Inflammatory macrophage treated with lipopolysaccharide for 4 hours (primary cell): ENCODE data around the gene SLC6A13.
"Not testable (repeated sequence)": the region's sequence is repeated elsewhere in the genome, so short reads cannot be mapped to it uniquely, and the experiment has no call there.

ENCODE experiments used
- DNase-seq: peaks from one replicate; pipeline ENCODE4 v3.0.0-alpha.2; 2020

The SLC6A13 gene

GRCh38 chr12:262817-263216 lies at the start of gene SLC6A13:
Gene SLC6A13 (minus strand): TSS chr12:262836. CDS start chr12:260052, 2,784 bp downstream.
- no peak for DNase-seq

DNA sequence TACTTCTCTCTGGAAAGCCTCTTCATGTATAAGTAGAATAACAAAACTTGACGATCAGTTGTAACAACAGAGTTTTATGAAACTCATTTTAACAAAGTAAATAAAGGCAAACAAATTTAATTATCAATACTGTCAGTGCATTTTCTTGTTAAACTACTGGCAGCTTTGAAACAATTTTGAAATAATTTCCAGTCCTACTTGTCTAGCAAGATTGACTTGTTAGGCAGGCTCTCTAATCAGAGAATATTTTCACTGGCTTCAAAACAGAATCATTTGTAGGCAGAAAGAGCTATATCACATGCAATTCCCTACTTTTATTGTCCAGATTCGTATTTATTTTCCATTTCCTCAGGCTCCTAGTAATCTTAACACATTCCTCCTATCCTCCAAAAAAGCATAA lies 45.9 kb upstream of the SLC6A13 start:
- DNase-seq: no peak

GRCh38 chr12:307406-307805 lies 44.8 kb upstream of the SLC6A13 start:
- DNase-seq: no peak

DNA sequence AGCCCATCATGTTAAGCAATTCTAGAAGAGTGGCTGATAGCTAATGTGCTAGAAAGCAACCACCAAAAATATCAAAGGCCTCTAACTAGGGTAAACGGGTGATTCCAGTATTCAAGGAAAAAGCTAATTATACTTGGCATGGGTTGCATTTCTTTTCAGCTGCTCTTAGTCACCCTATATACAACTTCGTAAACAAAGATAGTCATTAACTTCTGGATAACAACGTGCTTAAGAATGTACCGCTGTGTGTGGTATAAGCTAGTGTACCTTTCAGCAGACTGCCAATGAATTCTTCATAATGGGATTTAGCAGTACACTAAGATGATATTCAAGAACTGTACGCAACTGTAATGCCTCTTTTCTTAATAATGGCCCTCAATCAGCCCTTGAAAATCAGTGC lies 42.2 kb upstream of the SLC6A13 start:
- no peak for DNase-seq

- DNase-seq: not testable (repeated sequence)
Observed at GRCh38 chr12:302766-303165, 40.1 kb upstream of the SLC6A13 start.

DNA sequence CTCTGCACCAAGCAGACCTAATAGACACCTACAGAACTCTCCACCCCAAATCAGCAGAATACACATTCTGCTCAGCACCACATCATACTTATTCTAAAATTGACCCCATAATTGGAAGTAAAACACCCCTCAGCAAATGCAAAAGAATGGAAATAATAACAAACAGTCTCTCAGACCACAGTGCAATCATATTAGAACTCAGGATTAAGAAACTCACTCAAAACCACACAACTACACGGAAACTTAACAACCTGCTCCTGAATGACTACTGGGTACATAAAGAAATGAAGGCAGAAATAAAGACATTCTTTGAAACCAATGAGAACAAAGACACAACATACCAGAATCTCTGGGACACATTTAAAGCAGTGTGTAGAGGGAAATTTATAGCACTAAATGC lies 37.5 kb upstream of the SLC6A13 start:
- not testable (repeated sequence) for DNase-seq

DNA sequence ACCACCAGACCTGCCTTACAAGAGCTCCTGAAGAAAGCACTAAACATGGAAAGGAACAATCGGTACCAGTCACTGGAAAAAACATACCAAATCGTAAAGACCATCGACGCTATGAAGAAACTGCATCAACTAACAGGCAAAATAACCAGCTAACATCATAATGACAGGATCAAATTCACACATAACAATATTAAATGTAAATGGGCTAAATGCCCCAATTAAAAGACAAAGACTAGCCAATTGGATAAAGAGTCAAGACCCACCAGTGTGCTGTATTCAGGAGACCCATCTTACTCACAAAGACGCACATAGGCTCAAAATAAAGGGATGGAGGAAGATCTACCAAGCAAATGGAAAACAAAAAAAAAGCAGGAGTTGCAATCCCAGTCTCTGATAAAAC lies 36.9 kb upstream of the SLC6A13 start:
- not testable (repeated sequence) for DNase-seq

DNA sequence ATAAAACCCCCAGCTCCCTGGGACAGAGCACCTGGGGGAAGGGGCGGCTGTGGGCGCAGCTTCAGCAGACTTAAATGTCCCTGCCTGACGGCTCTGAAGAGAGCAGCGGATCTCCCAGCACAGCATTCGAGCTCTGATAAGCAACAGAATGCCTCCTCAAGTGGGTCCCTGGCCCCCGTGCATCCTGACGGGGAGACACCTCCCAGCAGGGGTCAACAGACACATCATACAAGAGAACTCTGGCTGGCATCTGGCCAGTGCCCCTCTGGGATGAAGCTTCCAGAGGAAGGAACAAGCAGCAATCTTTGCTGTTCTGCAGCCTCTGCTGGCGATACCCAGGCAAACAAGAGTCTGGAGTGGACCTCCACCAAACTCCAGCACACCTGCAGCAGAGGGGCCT lies 35.4 kb upstream of the SLC6A13 start:
- not testable (repeated sequence) for DNase-seq

- no peak for DNase-seq
Observed at GRCh38 chr12:295132-295531, 32.5 kb upstream of the SLC6A13 start.

GRCh38 chr12:293199-293598 lies 30.6 kb upstream of the SLC6A13 start:
- peak; percentile 21 for DNase-seq

DNA sequence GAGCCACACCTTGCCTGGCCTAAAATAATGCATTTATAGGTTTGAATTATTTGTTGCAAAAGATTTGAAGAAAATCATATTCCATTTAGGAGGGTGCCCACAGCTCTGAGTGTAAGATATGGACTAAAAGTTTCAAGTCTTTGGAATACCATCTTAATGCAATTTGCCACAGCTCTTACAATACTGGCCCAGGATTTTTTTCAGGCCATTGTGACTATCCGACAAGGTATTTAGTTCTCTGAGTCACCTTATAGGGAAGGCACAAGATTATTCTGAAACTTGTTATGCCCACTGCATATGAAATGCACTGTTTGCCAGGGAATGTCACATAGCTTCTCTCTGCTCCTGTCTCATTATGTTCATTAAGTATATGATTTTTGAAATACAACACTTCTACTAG lies 29.6 kb upstream of the SLC6A13 start:
- no peak for DNase-seq

DNA sequence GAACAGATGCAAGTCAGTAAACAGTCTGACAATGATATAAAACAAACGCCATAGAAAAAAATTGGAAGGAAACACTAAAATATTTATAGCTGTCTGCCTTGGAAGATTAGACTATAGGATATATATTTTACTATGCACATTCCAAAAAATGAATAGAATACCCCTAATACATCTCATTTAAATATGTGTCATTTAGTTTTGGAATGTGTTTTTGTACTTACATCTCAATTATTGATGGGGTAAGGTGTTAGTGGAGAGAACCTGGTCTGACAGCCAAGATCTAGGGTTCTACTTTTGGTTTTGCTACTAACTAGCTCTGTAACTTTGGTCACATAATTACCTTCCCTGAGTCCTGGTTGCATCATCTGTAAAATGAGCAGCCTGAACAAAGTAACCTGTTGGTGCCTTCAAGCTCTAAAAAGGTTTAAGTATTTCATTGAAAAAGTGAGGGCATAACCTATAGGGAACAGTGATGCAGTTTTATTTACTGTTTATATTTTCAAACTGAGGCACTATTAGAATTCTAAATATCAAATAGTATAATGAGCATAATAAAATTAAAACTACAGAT lies 28.6 kb upstream of the SLC6A13 start:
- no peak for DNase-seq

DNA sequence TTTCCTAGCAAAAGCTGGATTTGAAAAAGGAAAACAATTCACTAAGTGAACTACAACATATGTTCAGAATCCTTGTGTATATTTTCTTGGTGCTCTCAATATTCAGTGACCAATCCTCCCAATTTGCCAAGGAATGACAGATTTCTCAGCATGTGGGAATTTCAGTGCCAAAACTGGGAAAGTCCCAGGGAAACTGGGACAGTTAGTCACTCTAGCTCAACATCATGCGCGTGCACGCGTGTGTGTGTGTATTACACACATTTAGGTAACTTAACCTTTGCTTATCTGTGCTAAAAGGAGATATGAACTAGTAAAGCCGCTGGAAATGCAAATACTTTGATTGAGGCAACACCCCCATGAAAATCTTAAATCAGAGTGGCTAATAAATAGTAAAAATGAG lies 26.1 kb upstream of the SLC6A13 start:
- DNase-seq: no peak

GRCh38 chr12:286531-287300 lies 24.1 kb upstream of the SLC6A13 start:
- no peak for DNase-seq

- no peak for DNase-seq
Observed at GRCh38 chr12:278046-278445, 15.4 kb upstream of the SLC6A13 start.

DNA sequence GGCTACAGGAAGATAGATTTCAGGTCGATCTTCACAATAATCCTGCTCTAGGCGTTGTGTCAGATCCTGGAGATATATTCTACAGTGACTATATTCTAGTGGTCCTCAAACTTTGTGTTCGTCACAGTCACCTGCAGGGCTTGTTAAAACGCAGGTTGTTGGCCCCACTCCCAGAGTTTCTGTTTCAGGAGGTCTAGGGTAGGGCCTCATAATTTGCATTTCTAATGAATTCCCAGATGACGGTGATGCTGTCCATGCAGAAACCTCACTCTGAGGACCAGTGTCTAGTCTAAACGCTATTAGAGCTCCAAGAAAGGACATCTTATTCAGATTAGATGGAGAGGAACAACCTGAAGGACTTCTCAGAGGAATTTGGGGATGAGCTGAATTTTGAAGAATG lies 13.2 kb upstream of the SLC6A13 start:
- no peak for DNase-seq

- DNase-seq: peak; percentile 23
Observed at GRCh38 chr12:273382-273781, 10.7 kb upstream of the SLC6A13 start.

DNA sequence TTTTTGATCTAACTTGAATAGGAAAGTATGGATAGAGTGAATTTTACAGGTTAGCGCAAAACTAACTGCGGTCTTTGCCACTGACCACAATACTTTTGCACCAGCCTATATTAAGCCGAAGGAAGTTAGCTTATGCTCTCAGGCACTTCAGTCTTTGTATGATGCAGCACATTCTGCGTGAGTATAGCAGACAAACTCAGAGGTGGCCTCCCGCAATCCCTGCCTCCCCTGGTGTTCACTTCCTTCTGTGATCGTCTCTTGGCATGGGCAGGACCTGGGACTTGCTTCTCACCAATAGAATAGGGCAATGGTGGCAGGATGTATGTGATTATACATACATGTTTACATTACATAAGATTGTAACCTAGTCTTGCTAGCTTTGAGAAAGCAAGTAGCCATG lies 10.3 kb upstream of the SLC6A13 start:
- DNase-seq: no peak

DNA sequence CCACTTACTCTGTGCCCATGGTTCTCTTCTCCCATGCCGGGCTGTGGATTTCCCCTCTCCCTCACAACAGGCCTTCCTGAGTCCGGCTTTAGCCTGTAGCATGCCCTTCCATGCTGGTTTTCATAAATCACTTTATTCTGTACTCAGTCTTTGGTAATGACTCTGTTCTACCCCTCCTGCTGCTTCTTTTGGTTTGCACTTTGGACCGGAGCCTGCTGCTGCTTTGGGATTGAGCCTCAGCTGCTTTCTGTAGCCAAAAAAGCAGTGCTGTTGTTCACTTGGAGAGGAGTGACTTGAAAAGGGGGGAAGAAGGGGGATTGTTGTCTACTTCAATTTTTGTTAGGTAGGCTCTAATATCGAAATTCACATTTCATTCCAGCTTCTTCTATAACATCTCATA lies 8.5 kb upstream of the SLC6A13 start:
- no peak for DNase-seq

- no peak for DNase-seq
Observed at GRCh38 chr12:269191-269590, 6.6 kb upstream of the SLC6A13 start.

- DNase-seq: no peak
Observed at GRCh38 chr12:268483-268840, 5.8 kb upstream of the SLC6A13 start.

DNA sequence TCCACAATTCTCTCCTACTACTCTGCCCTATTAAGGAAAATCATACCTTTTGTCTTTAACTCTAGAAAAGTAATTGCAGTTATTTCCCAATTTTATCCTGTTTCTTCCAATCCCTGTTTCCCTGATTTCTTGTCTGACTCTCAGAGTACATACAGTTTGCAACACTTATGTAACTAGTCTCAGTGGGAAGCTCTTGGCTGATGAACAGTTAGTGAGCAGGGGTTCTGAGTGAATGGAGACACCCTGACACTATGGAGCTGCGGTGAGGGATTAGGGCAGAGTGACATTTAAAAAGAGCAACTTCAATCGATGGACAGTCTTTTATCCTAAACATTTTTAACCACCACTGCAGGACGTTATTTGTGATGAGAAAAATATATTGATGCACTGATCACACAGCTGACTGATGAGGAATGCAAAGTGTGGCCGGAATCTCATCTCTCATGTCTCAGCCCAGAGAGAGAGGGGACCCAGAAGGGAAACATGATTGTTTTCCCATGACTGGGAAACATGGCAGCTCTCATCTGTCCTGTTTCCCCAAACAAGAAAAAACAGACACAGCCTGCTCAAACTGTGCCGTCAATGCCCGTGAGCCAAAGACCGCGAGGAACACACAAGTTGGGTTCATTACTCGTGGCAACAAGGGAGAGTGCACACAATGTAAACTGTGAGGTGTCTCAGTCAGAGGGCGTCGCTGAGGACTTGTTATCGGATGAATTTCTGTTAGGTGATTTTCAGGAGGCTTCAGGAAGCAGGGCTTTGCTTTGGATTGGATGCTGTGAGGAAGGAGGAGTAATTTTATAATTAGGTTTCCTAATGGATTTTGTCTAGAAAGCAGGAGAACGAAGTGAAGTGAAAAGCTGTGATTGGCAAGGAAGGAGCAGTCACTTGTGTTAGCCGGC lies 5.2 kb upstream of the SLC6A13 start:
- DNase-seq: no peak

- no peak for DNase-seq
Observed at GRCh38 chr12:265096-265495, 2.5 kb upstream of the SLC6A13 start.

GRCh38 chr12:264269-264668 lies 1.6 kb upstream of the SLC6A13 start:
- no peak for DNase-seq
